EL (cell line): ENCODE measurements around the gene GIPC3.
"Not testable (repeated sequence)": the region's sequence is repeated elsewhere in the genome, so short reads cannot be mapped to it uniquely, and the experiment has no call there.

Experiments used
- DNase-seq: peaks from one replicate; pipeline ENCODE4 v3.0.0-alpha.2; 2016

The GIPC3 gene

DNA sequence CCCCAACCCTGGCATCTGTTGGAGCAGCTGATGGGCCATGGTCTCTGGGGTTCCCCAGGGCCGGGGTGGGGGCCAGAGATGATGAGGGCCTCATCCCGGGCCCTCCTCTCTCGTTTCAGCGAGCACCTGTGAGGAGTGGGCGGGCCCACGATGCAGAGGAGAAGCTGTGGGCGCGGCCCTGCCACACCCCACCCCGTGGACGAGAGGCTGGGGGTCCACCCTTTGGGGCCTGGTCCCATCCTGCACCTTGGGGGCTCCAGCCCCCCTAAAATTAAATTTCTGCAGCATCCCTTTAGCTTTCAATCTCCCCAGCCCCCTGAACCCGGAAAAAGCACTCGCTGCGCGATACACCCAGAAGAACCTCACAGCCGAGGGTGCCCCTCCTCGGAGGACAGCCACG, 6.9 kb upstream of the GIPC3 start:
- DNase-seq = no peak

GRCh38 chr19:3580156-3580934, 4.9 kb upstream of the GIPC3 start:
- peak; percentile 95 for DNase-seq

- not testable (repeated sequence) for DNase-seq
Observed at GRCh38 chr19:3581792-3582191, 3.5 kb upstream of the GIPC3 start.

DNA sequence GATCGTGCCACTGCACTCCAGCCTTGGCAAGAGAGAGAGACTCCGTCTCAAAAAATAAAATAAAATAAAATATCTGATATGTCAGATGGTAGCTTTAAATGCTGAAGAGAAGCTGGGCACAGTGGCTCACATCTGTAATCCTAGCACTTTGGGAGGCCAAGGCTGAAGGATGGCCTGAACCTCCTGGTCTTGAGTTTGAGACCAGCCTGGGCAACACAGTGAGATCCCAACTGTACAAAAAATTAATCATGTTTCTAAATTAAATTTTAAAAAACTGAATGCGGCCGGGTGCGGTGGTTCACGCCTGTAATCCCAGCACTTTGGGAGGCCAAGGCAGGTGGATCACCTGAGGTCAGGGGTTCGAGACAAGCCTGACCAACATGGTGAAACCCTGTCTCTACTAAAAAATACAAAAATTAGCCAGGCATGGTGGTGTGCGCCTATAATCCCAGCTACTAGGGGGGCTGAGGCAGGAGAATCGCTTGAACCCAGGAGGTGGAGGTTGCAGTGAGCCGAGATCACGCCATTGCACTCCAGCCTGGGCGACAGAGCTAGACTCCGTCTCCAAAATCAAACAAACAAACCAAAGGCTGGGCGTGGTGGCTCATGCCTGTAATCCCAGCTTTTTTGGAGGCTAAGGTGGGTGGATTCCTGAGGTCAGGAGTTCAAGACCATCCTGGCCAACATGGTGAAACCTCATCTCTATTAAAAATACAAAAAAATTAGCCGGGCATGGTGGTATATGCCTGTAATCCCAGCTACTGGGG, 1.1 kb upstream of the GIPC3 start:
- DNase-seq = not testable (repeated sequence)

DNA sequence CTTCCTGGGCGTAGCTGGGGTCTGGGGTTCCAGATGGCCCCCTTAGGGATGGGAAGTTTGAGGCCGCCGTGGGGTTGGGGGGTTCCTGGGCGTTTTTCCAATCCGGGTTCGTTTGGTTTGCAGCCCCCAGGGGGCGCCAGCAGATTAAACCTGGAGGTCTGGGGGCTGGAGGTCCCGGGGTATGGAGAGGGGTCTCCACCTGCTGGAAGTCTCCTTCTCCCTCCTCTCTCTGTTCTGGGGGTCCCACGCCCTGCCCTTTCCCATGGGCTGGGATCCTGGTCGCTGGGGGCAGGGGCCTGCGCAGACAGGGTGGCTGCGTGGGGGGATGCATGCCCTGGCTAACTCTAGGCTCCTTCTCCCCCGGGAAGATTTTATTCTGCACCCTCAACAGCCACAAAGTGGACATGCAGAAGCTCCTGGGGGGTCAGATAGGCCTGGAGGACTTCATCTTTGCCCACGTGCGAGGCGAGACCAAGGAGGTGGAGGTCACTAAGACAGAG, 899 bp downstream of the GIPC3 start:
- DNase-seq = no peak

GRCh38 chr19:3586707-3587346, 1.5 kb downstream of the GIPC3 start:
- no peak for DNase-seq

GRCh38 chr19:3589439-3589838, 4.2 kb downstream of the GIPC3 start:
- DNase-seq = no peak

- no peak for DNase-seq
Observed at GRCh38 chr19:3589949-3590348, 4.7 kb downstream of the GIPC3 start.

- no peak for DNase-seq
Observed at GRCh38 chr19:3590991-3591659, 5.8 kb downstream of the GIPC3 start.

DNA sequence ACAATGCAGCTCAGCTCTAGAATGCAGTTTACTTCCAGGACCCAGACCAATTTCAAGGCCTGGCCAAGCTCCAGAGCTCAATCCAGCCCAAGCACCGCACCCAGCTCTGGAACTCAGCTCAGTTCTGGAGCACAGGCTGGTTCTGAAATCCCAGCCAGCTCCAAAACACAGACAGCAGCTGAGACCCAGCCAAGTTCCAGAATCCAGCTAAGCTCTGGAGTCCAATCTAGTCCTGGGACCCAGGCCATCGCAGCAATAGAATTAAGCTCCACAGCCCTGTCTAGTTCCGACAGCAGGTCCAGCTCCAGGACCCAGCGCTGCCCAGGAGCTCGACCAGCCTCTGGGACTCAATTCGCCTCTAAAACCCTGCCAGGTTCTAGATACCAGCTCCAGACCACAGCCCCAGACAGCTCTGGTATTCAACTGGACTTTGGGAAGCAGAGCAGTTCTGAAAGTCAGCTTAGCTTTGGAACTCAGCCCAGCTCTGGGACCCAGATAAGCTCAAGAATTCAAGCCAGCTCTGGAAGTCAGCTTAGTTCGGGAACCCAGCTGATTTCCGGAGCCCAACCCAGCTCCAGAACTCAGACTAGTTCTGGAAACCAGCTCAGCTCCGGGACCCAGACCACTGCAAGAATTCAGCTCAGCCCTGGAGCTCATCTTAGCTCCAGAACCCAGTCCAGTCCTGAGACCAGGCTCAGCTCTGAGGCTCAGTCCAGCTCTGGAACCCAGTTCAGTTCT, 6.8 kb downstream of the GIPC3 start:
- DNase-seq = no peak

DNA sequence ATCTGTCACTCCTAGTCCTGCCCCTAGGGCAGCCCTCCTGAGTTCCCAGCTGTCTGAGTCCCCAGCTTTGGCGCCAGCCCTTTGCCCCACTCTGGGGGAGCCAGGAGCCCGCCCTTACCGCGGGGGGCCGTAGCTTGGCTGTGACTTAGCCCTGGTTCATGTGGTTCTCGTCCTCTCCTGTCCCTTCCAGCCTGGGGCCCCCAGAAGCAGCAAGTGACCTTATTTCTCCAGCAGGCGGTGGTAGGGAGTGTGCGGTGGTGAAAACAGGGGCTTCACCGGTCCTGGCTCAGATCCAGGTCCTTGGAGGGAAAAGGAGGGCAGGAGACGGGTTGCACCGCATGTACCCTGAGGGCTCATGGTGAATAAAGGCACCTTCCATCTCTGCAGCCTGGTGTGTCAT, 7.9 kb downstream of the GIPC3 start:
- DNase-seq = no peak

DNA sequence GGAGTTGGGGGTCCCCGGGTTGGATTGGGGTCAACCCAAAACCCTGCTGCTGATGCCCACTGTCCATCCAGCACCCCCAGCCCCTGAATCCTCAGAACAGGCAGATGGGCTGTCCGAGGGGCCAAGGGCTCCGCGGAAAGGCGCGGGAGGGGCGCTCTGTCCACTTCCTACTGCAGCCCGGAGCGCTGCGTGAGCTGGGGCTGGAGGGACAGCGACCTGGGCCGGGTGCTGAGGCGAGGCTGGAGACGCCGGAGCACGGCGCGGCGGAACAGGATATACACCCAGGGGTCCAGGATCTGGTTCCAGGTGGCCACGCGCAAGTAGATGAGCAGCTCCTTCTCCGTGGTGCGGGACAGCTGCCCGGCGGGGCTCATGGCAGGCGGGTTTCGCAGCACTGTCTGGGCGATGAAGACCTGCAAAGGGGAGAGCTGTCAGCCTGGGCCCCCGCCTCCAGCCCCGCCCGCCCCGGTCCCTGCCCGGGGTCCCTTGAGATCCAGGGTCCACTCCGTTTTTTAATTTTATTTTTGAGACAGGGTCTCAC, 10.3 kb downstream of the GIPC3 start:
- DNase-seq = no peak

DNA sequence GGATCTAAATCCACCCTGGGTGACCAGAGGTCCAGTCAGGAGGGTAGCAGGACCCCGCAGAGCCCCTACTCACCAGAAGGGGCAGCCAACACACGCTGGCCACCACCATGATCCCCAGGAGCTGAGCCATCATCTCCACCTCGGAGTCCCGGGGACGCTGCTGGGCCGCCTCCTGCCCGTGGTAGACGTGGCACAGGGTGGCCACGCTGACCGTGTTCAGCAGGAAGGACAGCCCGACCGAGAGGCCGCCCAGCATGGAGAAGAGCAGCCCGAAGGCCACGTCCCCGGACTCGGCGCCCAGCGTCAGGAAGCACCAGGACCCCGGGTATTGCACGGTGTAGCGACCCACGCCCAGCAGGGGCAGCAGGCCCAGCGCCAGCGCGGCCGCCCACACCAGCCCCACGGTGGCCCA, 14.5 kb downstream of the GIPC3 start:
- DNase-seq = no peak

DNA sequence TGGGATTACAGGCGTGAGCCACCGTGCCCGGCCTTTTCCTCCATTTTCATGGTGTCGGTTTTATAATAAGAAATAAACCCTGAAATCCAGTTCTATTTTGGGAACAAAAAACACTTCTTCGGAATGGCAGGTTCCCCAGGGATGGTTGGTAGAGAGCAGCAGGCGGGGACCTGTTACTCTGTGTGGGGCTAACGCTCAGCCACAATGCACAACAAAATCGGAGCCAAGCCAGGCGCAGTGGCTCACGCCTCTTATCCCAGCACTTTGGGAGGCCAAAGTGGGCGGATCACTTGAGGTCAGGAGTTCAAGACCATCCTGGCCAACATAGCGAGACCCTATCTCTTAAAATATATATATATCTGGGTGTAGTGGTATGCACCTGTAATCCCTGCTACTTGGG, 15.7 kb downstream of the GIPC3 start:
- no peak for DNase-seq

DNA sequence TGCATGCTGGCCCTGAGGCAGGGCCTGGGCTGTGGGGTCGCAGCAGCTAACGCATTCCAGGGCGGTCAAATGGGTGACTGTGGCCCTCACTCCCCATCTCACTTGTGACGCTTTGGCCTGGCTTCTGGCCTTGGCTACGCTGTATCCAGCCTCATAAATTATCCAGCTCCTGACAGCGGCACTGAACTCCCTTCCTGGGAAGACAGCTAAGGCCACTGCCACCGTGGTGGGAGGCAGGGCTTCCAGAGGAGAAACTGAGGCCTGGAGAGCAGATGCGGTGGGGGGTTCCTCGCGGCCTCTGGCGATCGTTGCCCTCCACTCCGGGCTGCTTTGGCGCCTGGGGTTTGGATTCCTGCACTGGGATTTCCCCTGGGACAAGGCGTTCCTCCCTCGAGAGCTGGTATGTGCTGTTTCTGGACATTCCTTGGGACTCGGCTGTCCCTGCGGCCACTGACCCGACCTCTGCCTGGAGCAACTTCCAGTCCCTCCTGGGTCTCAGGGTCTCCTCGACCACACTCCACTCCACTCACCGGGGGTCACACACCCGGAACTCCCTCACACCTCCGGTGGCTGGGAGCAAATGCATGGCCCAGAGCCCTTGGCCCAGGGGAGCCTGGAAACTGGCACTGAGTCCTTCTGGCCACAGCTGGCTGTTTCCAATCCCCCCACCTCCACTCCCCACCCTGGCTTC, 18.0 kb downstream of the GIPC3 start:
- peak; percentile 22 for DNase-seq

DNA sequence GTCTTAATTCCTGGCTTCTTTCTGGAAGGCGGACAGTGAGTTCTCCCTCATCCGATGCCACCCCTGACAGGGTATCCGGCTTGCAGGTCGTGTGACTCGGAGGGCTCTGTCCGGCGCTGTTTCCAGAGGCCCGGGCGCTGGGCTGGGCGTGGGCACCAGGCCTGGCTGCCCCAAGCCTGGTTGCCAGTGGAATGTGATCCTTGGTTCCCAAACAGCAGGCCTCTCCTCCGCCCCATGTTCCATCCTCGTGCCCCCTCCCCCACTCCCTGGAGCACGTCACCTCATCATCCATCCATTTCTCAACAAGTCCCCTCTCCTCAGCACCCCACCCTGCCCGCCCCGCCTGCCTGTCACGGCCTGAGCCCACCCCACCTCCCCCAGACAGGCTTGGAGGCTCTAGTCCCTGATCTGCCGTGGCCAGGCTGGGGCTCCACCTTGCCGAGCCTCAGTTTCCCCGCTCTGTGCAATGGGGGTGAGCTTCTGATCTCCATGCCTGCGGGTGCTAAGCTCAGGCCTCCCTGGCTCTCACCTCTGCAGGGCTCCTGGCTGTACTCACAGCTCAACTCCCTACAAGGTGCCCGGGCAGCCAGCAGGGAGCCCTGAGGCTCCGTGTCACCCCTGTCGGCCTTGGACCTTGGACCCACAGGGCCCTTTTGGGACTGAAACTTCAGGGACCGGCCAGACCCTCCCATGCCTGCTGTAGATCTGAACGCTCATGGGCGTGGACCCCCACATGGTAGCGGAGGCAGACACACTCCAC, 19.1 kb downstream of the GIPC3 start:
- no peak for DNase-seq

DNA sequence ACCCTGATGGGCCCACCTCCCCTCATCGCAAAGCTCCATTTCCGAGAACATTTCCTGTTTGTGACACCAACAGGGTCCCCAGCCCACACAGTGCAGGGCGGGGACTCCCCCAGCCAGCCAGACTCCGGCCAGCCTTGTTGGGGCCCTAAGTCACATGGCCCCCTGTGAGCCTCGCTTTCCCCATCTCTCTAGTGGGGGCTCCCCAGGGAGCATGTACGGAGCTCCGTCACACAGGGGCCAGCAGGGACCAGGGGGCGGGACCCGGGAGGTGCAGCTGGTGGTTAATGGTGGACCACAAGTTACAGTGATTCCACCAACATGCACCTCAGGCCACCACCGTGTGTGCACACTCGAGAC, 19.7 kb downstream of the GIPC3 start:
- no peak for DNase-seq

DNA sequence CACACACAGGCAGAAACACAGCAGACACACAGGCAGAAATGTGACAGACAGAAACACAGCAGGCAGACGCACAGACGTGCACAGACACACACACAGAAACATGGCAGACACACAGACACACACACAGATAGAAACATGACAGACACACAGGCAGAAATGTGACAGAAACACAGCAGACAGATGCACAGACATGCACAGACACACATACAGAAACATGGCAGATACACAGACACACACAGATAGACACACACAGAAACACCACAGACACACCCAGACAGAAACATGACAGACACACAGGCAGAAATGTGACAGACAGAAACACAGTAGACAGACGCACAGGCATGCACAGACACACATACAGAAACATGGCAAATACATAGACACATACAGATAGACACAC, 20.1 kb downstream of the GIPC3 start:
- DNase-seq = no peak

DNA sequence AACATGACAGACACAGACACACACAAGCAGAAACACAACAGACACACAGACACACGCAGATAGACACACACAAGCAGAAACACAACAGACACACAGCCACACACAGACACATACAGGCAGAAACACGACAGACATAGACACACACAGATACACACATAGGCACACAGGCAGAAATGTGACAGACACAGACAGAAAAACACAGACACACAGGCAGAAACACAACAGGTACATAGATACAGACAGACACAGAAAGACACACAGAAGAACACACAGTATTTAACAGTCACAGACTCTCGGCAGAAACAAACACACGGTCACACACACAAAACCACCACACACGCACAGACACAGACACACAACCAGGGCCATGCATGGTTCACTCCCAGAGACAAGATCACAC, 20.5 kb downstream of the GIPC3 start:
- no peak for DNase-seq

DNA sequence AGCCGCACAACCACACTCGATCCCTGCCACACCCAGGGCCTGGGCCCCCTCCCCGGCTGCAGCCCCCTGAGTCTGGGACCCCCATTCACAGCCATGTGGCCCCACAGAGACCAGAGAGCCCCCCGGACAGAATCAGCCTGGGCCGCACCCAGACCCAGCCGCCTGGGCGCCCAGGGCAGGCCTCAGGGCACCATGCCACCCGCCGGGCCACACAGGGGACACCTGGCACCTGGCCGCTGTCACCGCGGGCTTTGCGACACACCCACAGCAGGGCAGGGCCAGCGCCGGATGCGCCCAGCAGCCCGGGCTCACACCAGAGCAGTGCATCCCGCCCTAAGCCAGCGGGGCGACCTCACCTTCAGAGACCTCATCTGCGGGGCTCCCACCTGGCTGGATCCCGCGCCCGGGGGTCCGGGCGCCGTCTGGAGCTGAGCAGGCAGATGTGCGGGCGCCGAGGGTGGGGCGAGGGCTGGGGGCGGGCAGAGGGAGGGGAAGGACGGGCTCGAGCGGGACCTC, 21.0 kb downstream of the GIPC3 start:
- DNase-seq = peak; percentile 36
